TTC549 (cell line): ENCODE results near the gene R3HDM2.

Experiments
- FAIRE-seq: peaks from 2 replicates; lab custom pipeline; 2012; peaks lifted over from hg19 to GRCh38; lab: Jason Lieb, UNC

The R3HDM2 gene

DNA sequence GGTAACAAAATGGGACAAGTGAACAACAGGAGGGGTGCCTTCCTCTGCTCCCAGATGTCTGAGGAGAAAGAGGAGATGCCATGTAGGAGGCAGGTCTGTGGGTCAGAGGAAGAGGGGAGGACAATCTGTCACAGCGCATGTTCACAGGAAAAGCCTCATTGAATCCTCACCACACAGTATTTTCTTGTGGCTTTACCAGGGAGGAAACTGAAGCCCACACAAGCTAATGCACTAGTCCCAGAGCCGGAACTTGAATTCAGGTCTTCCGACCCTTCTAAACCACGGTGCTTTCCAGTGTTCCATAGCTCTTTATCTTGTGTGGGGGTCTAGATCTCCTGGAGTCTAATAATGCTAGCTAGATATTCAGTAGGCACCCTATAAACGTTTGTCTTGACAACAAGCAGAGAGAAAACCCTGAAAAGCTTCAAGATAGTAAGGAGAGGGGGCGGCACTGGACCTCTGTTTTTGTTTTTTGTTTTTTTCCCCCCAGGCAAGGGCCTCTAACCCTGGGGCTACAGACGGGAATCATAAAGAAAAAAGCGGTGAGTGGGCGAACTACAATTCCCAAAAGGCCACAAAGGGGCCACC, 201.7 kb downstream of the R3HDM2 start:
- FAIRE-seq = no peak

DNA sequence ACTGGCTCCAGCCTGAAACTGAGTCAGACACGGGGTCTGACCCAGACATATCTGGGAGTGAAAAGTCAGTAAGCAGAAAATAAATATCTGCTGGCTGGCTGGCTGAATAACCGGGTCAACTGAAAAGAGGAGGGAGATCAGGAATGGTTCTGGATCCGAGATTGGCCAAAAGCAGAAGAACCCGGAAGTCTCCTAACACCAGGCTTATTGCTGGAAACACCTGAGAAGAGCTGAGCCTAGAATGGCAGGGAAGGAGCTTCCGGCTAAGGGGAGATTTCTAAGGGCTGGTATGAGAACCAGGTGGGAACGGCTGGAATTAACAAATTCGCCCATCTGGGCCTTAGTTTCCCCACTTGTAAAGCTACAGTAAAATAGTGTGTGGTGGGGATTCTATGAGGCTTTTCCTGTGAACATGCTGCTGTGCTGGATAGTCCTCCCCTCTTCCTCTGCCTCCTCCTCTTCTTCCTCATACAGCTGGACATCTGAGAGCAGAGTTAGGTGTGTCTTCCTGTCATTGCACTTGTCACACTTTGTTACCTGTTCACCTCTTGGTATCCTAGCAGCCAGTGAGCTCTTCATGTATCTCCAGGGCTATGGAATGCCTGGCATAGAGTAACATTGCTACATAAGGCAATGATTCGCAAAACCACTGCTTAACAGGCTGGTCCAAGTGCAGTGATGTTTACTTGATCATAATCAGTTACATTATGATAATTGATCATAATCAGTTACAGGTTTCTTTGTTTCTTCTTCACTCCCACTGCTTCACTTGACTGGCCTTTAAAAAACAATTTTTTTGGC, 203.3 kb downstream of the R3HDM2 start:
- no peak for FAIRE-seq

DNA sequence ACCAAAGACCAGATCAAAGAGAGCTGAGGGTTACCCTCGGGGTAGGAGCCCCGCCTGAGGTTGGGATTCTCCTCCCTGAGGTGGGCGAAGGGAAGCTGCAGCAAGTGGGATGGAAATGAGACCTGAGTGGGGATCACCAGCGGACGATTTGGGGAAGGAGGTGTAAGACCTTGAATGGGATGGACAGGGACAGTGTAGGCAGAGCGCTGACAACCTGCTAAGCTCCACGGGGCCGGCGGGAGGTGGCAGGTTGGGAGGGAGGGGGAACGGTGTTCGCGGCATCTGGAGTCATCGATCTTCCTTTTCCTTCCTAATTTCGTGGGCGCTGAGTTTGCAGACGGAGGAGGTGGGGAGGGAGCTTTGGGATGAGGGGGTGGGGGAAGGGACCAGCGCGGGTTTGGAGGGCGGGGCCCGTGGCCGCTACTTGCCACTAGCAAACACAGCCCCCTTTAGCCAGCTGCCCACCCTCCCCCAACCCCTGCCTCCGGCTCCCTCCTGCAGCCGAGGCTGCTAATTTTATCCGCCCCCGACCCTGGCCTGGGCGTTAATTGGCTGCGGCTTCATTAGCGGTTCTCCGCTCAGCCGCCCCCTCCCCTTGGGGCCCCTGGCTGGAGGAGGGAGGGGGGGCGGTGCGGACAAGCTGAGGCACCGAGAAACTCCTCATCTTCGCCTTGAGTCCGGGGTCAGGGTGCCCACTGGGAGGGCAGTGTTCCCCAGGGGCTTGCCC, 204.1 kb downstream of the R3HDM2 start:
- no peak for FAIRE-seq

GRCh38 chr12:57225680-57226210, 205.1 kb downstream of the R3HDM2 start:
- no peak for FAIRE-seq

GRCh38 chr12:57224973-57225679, 205.7 kb downstream of the R3HDM2 start:
- FAIRE-seq = no peak

DNA sequence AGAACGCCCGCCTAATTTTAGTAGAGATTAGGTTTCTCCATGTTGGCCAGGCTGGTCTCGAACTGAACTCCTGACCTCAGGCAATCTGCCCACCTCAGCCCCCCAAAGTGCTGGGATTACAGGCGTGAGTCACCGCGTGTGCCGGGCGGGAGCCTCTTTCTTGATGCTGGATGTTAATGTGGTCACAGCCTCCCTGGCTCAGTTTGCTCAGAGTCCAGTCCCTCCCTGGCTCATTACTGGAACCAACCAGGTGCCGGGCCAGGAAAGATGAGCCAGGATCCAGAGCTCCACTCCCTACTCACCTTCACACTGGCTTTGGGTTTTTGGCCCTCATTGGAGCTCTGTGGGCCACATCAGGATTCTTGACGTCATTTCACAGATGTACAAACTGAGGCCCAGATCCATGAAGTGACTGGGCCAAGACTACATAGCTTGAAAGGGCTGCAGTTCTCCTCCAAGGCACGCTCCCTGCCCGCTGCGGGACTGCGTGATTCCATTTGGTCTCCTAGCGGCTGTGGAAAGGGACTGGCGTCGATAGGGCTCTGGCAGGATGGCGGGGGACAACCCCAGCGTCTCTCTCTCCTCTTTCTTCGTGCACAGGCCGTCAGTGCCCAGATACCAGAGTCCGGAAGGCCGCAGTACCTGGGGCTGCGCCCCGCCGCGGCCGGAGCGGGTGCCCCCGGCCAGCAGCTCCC, 206.4 kb downstream of the R3HDM2 start:
- no peak for FAIRE-seq

GRCh38 chr12:57223191-57224165, 207.4 kb downstream of the R3HDM2 start:
- FAIRE-seq = no peak

- FAIRE-seq = no peak
Observed at GRCh38 chr12:57222286-57223190, 208.3 kb downstream of the R3HDM2 start.

DNA sequence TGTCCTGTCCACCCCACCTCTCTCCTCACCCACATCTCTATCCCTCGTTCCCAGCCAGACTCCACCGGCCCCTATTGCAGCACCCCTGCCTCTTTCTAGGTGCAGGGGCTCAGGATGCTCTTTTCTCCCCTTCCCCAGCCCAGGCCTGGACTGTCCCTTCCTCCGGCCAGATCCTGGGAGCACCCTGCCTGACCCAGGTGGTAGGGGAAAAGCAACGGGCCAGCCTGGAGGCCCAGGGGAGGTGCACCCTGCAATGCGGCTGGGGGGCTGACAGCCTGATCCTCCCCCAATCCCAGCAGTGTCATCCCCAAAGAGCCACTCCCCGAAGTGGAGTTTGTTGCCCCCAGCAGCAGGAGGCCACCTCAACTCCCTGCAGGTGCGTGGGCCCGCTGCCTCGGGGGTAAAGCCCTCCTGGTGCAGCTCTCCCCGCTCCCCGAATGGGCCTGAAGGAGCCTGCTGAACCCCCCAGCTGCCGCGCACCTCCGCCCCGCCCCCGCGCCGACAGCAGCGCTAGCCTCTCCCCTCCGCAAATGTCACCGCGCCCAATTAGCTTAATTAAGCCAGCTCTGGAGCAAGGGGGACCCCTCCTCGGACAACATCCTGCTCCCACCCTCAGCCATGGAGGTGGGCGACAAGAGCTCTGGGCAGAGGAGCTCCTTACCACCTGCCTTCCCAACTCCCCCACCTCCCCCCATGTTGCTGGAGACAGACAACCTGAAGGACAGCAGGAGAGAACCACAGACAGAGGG, 209.5 kb downstream of the R3HDM2 start:
- no peak for FAIRE-seq

- FAIRE-seq = no peak
Observed at GRCh38 chr12:57220770-57221168, 210.1 kb downstream of the R3HDM2 start.

- FAIRE-seq = no peak
Observed at GRCh38 chr12:57219993-57220754, 210.7 kb downstream of the R3HDM2 start.

GRCh38 chr12:57219205-57219992, 211.4 kb downstream of the R3HDM2 start:
- no peak for FAIRE-seq

- FAIRE-seq = no peak
Observed at GRCh38 chr12:57218030-57218853, 212.6 kb downstream of the R3HDM2 start.

DNA sequence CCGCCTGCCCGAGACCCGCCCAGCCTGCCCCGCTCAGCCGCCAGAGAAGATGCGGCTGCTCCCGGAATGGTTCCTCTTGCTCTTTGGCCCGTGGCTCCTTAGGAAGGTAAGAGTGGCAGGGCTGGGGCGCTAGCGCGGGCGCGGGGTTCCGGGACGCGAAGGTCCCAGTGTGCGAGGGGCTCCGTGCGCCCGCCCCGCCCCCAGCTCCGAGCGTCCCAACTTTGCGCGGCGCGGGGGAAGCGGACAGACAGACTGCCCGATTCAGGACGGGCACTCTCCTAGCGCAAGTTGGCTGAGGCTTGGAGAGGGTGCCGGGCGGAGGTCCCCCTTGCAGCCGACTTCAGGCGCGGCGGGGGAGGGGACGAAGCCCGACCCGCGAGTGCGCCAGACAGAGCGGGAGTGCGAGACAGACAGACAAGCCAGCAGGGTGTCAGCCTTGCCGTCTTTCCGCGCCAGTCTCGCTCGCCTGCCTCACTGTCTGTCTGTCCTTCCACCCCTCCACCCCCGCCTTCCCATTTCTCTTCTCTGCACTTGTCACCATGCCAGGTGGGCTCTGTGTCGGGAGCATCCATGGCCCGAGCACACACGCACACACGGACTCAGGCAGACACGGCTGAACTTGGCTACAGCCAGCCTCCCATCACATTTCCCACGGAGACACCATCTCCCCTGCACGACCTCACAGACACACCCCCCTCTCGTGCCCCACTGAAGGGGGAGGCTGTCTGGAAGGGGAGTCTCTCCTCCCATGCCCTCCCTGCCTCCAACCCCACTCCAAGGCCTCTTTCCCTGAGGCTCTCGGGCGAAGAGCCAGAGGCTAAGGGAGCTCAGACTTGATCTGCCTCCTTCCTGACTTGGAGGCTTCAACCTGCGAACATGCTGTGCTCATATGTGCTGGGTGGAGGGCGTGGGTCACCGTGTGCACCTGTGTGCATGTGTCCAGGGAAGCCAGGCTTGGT, 213.6 kb downstream of the R3HDM2 start:
- no peak for FAIRE-seq
